Left forelimb (tissue), 1 donor: ENCODE measurements around the gene IL17C.

Experiments
- DNase-seq: peaks from one replicate; pipeline ENCODE4 v3.0.0-alpha.2; 2018; ENCODE audit warnings: low spot score

Gene IL17C

DNA sequence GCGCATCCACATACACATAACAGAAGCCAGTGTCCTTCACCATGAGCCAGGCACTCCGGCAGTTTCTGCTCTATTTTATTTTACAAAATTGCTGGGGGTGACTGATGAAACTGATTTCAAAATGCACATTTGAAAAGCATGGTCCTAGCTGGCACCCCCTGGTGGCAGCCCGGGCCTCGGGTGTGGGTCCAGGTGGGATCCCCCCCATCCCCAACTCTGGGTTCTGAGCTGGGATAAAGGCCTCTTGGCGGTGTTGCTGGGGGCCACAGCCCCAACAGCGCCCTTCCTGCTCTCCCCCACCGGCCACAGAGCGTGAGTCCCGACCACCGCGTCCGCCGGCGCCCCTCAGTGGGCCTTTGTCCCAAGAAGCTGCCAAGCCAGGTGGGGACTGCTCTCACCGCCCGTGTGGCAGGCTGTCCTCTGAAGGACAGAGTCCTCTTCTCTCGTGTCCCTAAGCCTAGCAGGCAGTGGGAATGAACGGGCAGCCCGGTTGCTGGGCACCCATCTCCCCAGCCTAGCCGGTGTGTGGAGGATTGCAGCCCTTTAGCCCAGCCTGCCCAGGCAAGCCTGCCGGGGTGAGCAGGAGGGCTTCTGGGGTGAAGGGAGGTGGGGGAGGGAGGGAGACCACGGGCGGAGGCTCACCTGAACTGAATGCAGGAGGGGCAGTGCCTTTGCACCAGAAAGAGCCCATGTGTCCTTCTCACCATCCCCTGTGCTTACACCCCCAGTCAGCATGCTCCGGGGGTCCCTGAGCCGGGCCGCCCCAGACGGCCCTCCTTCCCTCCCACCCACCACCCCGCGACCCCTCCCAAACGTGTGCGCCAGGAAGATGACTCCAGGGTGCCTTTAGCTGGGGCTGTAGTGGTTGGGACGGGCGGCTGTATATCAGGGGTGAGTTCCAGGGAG, 47.0 kb downstream of the IL17C start:
- DNase-seq = no peak

GRCh38 chr16:88686062-88686438, 47.7 kb downstream of the IL17C start:
- DNase-seq = no peak

- DNase-seq = peak; percentile 78
These were observed 48.3 kb downstream of the IL17C start, which contains the start of gene SNAI3 for GRCh38 chr16:88686439-88687253. SNAI3 (minus strand) TSS chr16:88686507; CDS start chr16:88686406, 101 bp downstream.

DNA sequence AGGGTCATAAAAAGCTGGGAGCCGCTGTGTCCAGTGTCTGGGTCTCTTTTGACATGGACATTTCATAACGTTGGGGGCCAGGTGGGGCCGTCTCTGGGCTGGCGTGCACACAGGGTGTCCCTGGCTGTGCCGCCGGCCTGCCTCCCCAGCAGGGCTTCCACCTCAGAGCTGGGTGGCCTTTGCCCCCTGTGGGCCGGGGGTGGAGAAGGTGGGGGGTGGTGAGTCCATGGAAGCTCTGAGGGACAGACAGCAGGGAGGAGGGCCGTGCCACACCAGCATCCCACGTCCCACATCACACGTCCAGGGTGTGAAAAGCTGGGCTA, 48.8 kb downstream of the IL17C start:
- no peak for DNase-seq

GRCh38 chr16:88687676-88688012, 49.3 kb downstream of the IL17C start:
- DNase-seq = no peak

- DNase-seq = no peak
These were observed 49.8 kb downstream of the IL17C start for GRCh38 chr16:88688013-88688778.
